H1 (cell line): ENCODE measurements around the gene KHDRBS1. TPM values are rescaled to one million over a fixed set of nuclear protein-coding genes. Genes with fewer than 3 reads are reported as not detected.

ENCODE experiments used
- CHD7 ChIP-seq: fragments of 300-600 bp; sonication (generic); IDR thresholded peaks from 2 replicates; pipeline ENCODE4 v1.7.1; 2012; ENCODE audit warnings: low read length, moderate library complexity, mild to moderate bottlenecking, inconsistent platforms; ENCODE audit not compliant: insufficient replicate concordance
- POLR2AphosphoS5 ChIP-seq: IDR thresholded peaks from 2 replicates; pipeline ENCODE4 v1.6.1; 2011; ENCODE audit warnings: low read depth, low read length
- RAD21 ChIP-seq, 2 experiments: IDR thresholded peaks in 1 of 2; conservative IDR thresholded peaks in 1 of 2; 2 replicates each; pipeline ENCODE4 v1.6.1; 2011; ENCODE audit warnings: low read depth in 2 of 2, low read length in 2 of 2, improper control_type of control experiment in 1 of 2, inconsistent platforms in 1 of 2, mild to moderate bottlenecking in 1 of 2, moderate library complexity in 1 of 2
- polyA plus RNA-seq, 7 experiments: library from polyadenylated mRNA; depleted of rRNA in 3 of 7; stranded (reverse) in 5 of 7; unstranded in 2 of 7; fragments of >200 nt in 5 of 7; fragments of 200-250 nt in 2 of 7; gene quantifications; 1 replicate in 5 of 7; 2 replicates in 1 of 7; 4 replicates in 1 of 7; pipeline versions ENCODE4 v1.2.1 to v1.2.3, GENCODE V29; 2011 to 2013; ENCODE audit warnings: missing spikeins in 2 of 7, mixed read lengths in 2 of 7
- total RNA-seq: library from RNA; stranded (reverse); fragmentation: NEBNext Ultra II Directional; extraction: Animal tissue kit (Norgen Biotek cat#: 25700); gene quantifications from 2 replicates; pipeline ENCODE4 v1.2.1, GENCODE V29; 2021

KHDRBS1 gene
- total and polyA plus RNA-seq, 2 of the 8 experiments (the other 6 are each of a cell fraction or from before 2014, with no cell fraction given), result 53.8 to 284 TPM

- no peak for TF ChIP-seq CHD7
- TF ChIP-seq RAD21 (IDR thresholded peaks at IDR 0.05 in 1 of 2, conservative IDR thresholded peaks at IDR 0.05 in 1 of 2; ENCODE audit: low read depth in 2 of 2, low read length in 2 of 2), result no peak
- TF ChIP-seq POLR2AphosphoS5, result no peak
Measured at GRCh38 chr1:31976401-31976800, 37.3 kb upstream of the KHDRBS1 start (continued).
